NCI-H82 (cell line): Measurements from ENCODE around the gene FBXL5.
A peak's percentile ranks its signal among the peaks of the same experiment; 100 is the strongest.
"Not testable (repeated sequence)": the region's sequence is repeated elsewhere in the genome, so short reads cannot be mapped to it uniquely, and the experiment has no call there.

ENCODE experiments used
- DNase-seq: peaks from one replicate; lab custom pipeline; 2025; lab: John Stamatoyannopoulos, UW

The FBXL5 gene

GRCh38 chr4:15649914-15650545 lies 5.1 kb downstream of the FBXL5 start:
- peak; percentile 81 for DNase-seq

- DNase-seq = no peak
Measured at GRCh38 chr4:15648600-15648999, 6.6 kb downstream of the FBXL5 start.

DNA sequence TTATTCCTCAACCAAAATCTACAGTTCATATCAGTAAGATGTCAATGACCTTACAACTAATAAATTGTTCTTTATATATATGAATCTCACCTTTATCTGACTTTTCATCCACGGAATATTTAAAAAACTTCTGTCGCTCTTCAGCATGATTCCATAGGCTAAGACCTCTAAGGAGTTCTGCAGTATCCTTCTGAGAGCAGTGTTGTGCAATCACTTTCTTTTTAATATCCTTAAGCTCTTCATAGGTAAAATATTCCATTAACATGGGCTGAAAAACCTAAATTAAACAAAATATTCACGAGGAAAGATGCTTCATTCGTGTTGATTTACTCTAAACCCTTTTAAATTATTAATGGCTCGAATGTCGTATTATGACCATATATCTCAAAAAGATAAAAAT lies 16.7 kb downstream of the FBXL5 start:
- no peak for DNase-seq

DNA sequence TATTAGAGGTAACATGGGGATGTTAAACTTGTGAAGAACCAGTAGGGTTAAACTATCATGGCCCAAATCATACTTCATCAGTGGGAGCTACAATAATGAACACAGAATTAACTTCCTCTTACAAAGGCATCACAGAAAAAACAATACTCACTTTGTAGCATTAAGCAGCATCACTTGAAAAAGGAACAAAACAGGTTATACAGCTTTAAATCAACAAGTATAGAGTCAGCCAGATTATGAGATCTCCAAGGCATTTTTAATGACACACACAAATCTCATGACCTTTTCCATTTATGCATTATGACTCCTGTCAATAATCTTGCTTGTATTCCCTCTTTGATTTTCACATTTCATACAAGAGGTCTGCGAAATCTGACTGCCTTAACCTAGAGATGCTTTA lies 18.3 kb downstream of the FBXL5 start:
- no peak for DNase-seq

GRCh38 chr4:15617407-15617806 lies 37.8 kb downstream of the FBXL5 start:
- DNase-seq = not testable (repeated sequence)

GRCh38 chr4:15614891-15615290 lies 40.3 kb downstream of the FBXL5 start:
- not testable (repeated sequence) for DNase-seq

- DNase-seq = no peak
Measured at GRCh38 chr4:15612136-15612535, 43.0 kb downstream of the FBXL5 start.

DNA sequence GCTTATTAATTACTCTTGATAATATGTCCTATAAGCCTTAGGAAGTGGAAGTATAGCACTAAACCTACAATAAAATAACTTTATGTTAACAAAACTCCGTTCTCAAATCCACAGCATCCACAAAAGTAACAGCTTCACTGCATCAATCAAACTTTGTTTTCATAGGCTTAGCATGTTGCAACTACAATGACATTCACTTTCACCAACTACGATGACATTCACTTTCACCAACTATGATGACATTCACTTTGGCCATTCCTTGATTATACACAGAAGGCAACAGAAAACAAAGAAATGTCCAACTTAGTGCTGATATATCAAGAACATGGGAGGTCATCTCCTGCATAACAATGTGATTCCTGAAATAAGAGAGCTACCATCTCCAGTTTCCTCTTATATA lies 44.3 kb downstream of the FBXL5 start:
- DNase-seq = no peak

GRCh38 chr4:15605537-15605936 lies 49.6 kb downstream of the FBXL5 start:
- no peak for DNase-seq

DNA sequence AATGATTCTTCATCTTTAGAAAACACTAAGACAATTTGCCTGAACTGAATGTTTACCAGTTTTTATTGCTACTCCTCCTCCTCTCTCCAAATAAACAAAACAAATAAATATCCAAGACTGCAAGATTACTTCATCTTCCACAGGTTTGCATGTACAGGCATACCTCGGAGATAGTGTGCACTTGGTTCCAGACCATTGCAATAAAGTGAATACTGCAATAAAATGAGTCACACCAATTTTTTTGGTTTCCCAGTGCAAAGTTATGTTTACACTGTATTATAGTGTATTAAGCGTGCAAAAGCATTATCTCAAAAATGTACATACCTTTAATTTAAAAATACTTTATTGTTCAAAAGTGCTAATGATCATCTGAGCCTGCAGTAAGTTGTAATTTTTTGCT lies 53.3 kb downstream of the FBXL5 start:
- DNase-seq = no peak

- no peak for DNase-seq
Measured at GRCh38 chr4:15600176-15600575, 55.0 kb downstream of the FBXL5 start.

- no peak for DNase-seq
Measured at GRCh38 chr4:15598644-15599043, 56.5 kb downstream of the FBXL5 start.

GRCh38 chr4:15592799-15593198 lies 62.4 kb downstream of the FBXL5 start:
- no peak for DNase-seq

DNA sequence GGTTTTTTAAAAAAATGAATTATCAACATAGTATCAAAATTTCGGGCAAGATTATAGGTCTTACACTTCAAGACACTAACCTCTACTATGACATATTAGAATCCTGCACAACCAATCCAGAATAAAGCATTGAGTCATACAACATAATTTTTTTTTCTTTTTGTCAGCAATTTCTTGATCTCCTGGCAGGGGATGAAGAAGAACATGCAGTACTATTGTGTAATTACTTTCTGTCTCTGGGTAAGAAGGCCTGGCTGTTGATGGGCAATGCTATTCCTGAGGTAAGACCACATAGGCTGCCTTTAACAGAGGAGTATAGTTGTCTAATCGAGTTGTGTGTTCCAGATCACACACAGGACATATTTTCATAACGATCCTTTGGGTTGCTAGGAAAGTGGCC lies 67.5 kb downstream of the FBXL5 start:
- no peak for DNase-seq

DNA sequence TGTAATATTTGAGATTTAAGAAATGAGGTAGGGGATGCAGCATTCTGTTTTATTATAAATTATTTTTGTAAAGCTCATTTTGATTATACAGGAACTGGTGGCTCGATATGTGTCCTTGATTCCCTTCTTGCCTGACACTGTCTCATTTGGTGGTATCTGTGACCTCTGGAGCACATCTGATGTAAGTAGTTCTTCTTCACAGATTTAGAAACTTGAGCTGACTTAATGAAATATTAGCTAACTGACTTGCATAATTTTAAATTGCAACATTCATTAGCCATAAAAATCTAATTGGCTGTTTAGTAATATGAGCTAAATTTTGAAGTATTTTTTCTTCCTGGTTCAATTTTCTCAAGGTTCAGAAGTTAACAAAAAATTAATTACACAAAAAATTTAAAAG lies 69.1 kb downstream of the FBXL5 start:
- DNase-seq = no peak

- DNase-seq = no peak
Measured at GRCh38 chr4:15585331-15585730, 69.8 kb downstream of the FBXL5 start.

DNA sequence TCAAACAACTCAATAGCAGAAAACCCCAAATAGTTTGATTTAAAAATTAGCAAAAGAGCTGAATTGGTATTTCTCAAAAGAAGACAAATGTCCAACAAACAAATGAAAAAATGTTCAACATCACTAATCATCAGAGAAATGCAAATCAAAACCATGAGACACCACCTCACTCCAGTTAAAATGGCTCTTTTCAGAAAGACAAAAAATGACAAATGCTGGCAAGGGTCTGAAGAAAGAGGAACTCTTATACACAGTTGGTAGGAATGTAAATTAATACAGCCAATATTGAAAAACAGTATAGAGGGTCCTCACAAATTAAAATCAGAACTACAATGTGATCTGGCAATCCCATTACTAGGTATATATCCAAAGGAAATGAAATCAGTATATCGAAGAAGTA lies 70.4 kb downstream of the FBXL5 start:
- DNase-seq = no peak

DNA sequence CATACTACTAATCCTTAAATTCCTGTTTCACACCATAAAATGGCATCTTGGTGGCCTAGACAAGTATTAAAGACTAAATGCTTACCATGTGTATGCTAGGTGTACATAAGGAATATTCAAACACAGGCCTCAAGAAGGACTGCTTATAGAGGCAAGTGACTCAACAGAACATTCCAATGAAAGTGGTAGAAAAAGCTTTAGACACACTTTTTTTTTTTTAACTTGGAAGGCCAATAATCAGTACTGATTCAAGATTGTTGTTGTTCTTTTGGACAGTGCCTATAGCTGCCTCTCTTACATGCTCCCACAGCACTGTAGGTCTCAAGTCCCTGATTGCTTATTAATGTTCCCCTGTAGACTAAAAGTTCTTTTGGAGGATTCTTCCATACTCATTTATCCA lies 77.6 kb downstream of the FBXL5 start:
- no peak for DNase-seq

- peak; percentile 14 for DNase-seq
Measured at GRCh38 chr4:15575966-15576365, 79.2 kb downstream of the FBXL5 start.

DNA sequence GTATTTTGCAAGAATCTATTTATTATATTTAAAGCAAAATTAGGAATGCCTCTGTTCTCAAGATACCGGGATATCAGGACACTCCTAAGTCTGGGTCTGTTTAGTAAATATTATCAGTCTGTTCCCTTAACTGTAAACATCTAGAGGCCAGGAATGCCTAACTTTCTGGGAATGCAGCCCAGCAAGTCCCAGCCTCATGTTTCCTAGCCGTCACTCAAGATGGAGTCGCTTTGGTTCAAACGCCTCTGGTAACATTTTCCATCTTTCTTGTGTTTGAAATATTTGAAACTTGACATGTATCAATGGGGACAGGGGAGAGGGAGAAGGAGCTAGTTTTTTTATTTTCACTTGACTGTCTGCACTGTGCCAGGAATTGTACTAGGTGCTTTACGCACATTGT lies 85.4 kb downstream of the FBXL5 start:
- no peak for DNase-seq

- DNase-seq = no peak
Measured at GRCh38 chr4:15568821-15569220, 86.3 kb downstream of the FBXL5 start.

DNA sequence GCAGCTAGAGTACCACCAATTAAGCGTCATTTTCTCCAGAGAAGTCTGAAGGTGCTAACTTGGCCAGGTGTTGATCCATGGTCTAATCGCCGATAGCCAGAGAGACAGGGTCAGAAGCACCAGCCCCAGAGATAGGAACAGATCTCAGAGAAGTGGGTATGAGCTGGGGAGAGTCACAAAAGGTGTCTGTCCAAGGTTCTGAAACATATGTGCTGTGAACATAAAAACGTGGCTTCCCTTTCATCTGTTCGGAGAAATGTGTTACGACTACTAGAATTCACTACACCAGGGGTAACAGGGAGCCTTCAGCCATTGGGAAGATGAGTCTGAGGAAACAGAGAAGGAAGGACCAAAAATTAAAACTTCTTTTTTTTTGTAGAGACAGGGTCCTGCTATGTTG lies 91.3 kb downstream of the FBXL5 start:
- no peak for DNase-seq

DNA sequence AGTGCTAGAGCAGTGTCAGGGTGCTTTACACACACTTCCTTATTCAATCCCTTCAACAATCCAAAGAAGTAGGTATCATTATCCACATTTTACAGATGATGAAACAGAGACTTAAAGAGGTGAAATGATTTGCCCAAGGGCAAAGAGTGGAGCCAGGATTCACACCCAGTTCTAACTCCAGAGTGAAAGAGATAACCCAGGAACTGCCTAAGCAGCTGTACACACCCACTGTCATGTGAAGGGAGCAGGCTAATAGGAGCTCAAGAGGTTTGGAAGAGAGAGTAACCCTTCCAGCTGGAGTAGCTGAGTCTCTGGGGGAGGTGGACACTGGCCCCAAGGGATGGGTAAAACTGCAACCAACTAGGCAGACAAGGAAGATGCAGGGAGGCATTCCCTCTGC lies 92.5 kb downstream of the FBXL5 start:
- DNase-seq = no peak

GRCh38 chr4:15562114-15562513 lies 93.0 kb downstream of the FBXL5 start:
- DNase-seq = no peak

- DNase-seq = no peak
Measured at GRCh38 chr4:15558561-15558960, 96.6 kb downstream of the FBXL5 start.
